Muscle of back (tissue), 11 donors: Measurements from ENCODE around the gene LTBR. TPM values are rescaled to one million over a fixed set of nuclear protein-coding genes. Genes with fewer than 3 reads are reported as not detected.

Experiments
- DNase-seq, 3 donors: peaks; one replicate each; pipeline versions ENCODE4 v3.0.0 to v3.0.0-alpha.2; 2013
- polyA plus RNA-seq, 10 donors: library from polyadenylated mRNA; unstranded; fragments of 120-200 nt; gene quantifications; one replicate each; pipeline ENCODE4 v1.2.1, GENCODE V29; 2013; ENCODE audit not compliant: insufficient read length in 10 of 10

The LTBR gene
- polyA plus RNA-seq, 10 donors: 28.5 to 44.4 (median 35.7) TPM

GRCh38 chr12:6380141-6381121, 3.5 kb upstream of the LTBR start:
- DNase-seq: no peak

- DNase-seq: no peak
Measured at GRCh38 chr12:6382371-6382770, 1.6 kb upstream of the LTBR start.

GRCh38 chr12:6382982-6383381, 980 bp upstream of the LTBR start:
- no peak for DNase-seq

GRCh38 chr12:6384499-6385436, 806 bp downstream of the LTBR start:
- no peak for DNase-seq

GRCh38 chr12:6386038-6386437, 2.1 kb downstream of the LTBR start:
- DNase-seq: no peak

GRCh38 chr12:6386491-6386890, 2.5 kb downstream of the LTBR start:
- DNase-seq: no peak

GRCh38 chr12:6387541-6387940, 3.6 kb downstream of the LTBR start:
- no peak for DNase-seq

- no peak for DNase-seq
Measured at GRCh38 chr12:6390084-6390799, 6.3 kb downstream of the LTBR start.

- no peak for DNase-seq
Measured at GRCh38 chr12:6391013-6391412, 7.1 kb downstream of the LTBR start.

- no peak for DNase-seq
Measured at GRCh38 chr12:6392504-6392903, 8.5 kb downstream of the LTBR start.

- no peak for DNase-seq
Measured at GRCh38 chr12:6393109-6393508, 9.1 kb downstream of the LTBR start.

- peak in 1 of 3 donors; percentile 27 for DNase-seq
Measured at GRCh38 chr12:6394398-6394797, 10.4 kb downstream of the LTBR start.

- no peak for DNase-seq
Measured at GRCh38 chr12:6396031-6396430, 12.1 kb downstream of the LTBR start.

- no peak for DNase-seq
Measured at GRCh38 chr12:6399884-6400644, 16.1 kb downstream of the LTBR start.

GRCh38 chr12:6404390-6404789, 20.4 kb downstream of the LTBR start:
- no peak for DNase-seq

GRCh38 chr12:6405963-6406362, 22.0 kb downstream of the LTBR start:
- DNase-seq: no peak

- DNase-seq: no peak
Measured at GRCh38 chr12:6407236-6407954, 23.4 kb downstream of the LTBR start.

GRCh38 chr12:6416596-6416995, 32.6 kb downstream of the LTBR start:
- peak in 1 of 3 donors; percentile 26 for DNase-seq

GRCh38 chr12:6418796-6419195, 34.8 kb downstream of the LTBR start:
- DNase-seq: no peak

- DNase-seq: peak in 1 of 3 donors; percentile 11
Measured at GRCh38 chr12:6420364-6420763, 36.4 kb downstream of the LTBR start.
